ENCODE results near the gene CAMK1D. TPM values are rescaled to one million over a fixed set of nuclear protein-coding genes. Genes with fewer than 3 reads are reported as not detected.

Gene CAMK1D
- total RNA-seq, 1 donor from 2014 or later: 16.5 TPM

- no peak for DNase-seq (ENCODE audit: low spot score)
Measured at GRCh38 chr10:12589291-12589690, 239.9 kb downstream of the CAMK1D start.

- DNase-seq (ENCODE audit: low spot score): no peak
Measured at GRCh38 chr10:12589791-12590190, 240.4 kb downstream of the CAMK1D start.

GRCh38 chr10:12590675-12591659, 241.6 kb downstream of the CAMK1D start:
- no peak for DNase-seq (ENCODE audit: low spot score)

- DNase-seq (ENCODE audit: low spot score): no peak
Measured at GRCh38 chr10:12592967-12593366, 243.6 kb downstream of the CAMK1D start.

GRCh38 chr10:12594448-12594944, 245.1 kb downstream of the CAMK1D start:
- peak; percentile 53 for DNase-seq (ENCODE audit: low spot score)

GRCh38 chr10:12595936-12596576, 246.7 kb downstream of the CAMK1D start:
- no peak for DNase-seq (ENCODE audit: low spot score)

GRCh38 chr10:12597176-12597575, 247.8 kb downstream of the CAMK1D start:
- DNase-seq (ENCODE audit: low spot score): no peak

- DNase-seq (ENCODE audit: low spot score): no peak
Measured at GRCh38 chr10:12597788-12598765, 248.7 kb downstream of the CAMK1D start.

GRCh38 chr10:12600652-12601051, 251.3 kb downstream of the CAMK1D start:
- no peak for DNase-seq (ENCODE audit: low spot score)

- DNase-seq (ENCODE audit: low spot score): no peak
Measured at GRCh38 chr10:12602521-12602920, 253.2 kb downstream of the CAMK1D start.

- DNase-seq (ENCODE audit: low spot score): no peak
Measured at GRCh38 chr10:12603766-12604470, 254.6 kb downstream of the CAMK1D start.

- DNase-seq (ENCODE audit: low spot score): no peak
Measured at GRCh38 chr10:12605580-12606405, 256.4 kb downstream of the CAMK1D start.

- no peak for DNase-seq (ENCODE audit: low spot score)
Measured at GRCh38 chr10:12606461-12606860, 257.1 kb downstream of the CAMK1D start.

- DNase-seq (ENCODE audit: low spot score): no peak
Measured at GRCh38 chr10:12608761-12609160, 259.4 kb downstream of the CAMK1D start.

- no peak for DNase-seq (ENCODE audit: low spot score)
Measured at GRCh38 chr10:12609435-12609834, 260.1 kb downstream of the CAMK1D start.

- no peak for DNase-seq (ENCODE audit: low spot score)
Measured at GRCh38 chr10:12613136-12613535, 263.8 kb downstream of the CAMK1D start.

GRCh38 chr10:12614177-12614995, 265.0 kb downstream of the CAMK1D start:
- DNase-seq (ENCODE audit: low spot score): no peak
